OCI-LY7 (cell line): ENCODE measurements around the gene PLSCR2.

Experiments used
- CTCF ChIP-seq: fragments of 200-600 bp; sonication (generic); conservative IDR thresholded peaks from 2 replicates; pipeline ENCODE4 v1.5.1; 2014; ENCODE audit warnings: mild to moderate bottlenecking, antibody characterized with exemption, low read length, moderate library complexity, mixed read lengths
- EZH2phosphoT487 ChIP-seq: fragments of 200-600 bp; sonication (generic); IDR thresholded peaks from 2 replicates; pipeline ENCODE4 v1.6.1; 2018; ENCODE audit warnings: low read depth, borderline replicate concordance, mild to moderate bottlenecking, mixed run types, antibody characterized with exemption, low read length, moderate library complexity, mixed read lengths

DNA sequence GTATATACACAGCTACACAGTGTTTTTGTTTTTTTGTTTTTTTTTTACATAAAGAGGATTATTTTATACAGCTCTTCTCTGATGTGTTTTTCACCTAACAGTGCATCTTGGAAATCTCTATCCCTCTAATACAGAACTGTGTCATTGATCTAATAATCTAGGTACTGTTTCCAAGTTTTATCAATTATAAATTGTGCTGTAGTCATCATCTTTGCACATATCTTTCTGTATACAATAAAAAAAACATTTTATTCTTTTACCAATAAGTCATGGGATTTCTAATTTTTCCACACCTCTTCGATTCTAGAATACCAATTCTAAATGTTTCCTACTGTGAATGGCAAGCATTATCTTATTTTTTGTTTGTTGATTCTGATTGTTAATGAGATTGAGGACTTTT is 1.7 kb upstream of the PLSCR2 start:
- TF ChIP-seq CTCF (no peak), EZH2phosphoT487 (no peak)
